Measurements from ENCODE around the gene B3GALT4. TPM values are rescaled to one million over a fixed set of nuclear protein-coding genes. Genes with fewer than 3 reads are reported as not detected.
A peak's percentile ranks its signal among the peaks of the same experiment; 100 is the strongest.

Gene B3GALT4
- total and polyA plus RNA-seq, 2 of the 13 experiments (the other 11 are each of a cell fraction or from before 2014, with no cell fraction given), result 0.04 to 0.27 TPM

DNA sequence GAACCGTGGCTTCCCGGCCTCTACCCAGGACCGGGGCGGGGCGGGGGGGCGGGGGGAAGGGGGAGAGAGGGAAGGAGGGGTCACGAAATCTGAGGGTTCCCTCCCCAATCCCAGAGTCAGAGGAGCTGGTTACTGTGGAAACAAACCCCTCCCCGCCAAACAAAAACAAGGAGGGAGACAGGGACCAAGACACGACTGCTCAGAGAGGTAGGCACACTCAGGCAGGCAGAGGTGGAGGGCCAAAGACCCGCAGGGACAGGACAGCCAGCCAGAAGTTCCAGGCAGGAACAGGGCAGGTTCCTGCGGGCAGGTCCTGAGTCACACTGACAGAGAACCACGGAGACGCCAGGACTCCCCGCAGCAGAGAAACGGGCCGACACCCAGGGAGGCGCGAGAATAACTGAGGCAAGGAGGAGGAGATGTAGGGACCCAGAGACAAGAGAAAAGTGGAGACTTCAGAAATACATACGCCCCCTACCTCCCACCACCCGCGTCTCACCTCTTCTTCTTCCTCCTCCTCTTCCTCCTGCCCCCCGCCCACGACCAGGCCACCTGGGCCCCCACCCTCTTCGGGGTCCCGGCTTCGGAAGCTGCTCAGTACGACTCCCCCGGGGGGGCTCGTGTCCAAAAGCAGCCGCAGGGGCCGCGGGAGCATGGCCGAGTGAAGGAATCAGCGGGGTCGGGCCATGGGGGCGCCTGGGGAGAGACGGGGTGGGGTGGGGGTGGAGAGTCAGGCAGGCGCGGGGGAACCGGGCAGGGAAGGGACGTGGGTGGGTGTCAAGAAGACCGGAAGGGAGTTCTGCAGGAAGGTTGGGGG lies 21.2 kb downstream of the B3GALT4 start (continued):
- no peak for TF ChIP-seq ZFYVE20 (CRISPR knock-in tag; IDR thresholded peaks at IDR 0.05; ENCODE audit: borderline replicate concordance, low read depth)
- TF ChIP-seq AHR (CRISPR knock-in tag; IDR thresholded peaks at IDR 0.05), result no peak
- no peak for TF ChIP-seq TAF15 (IDR thresholded peaks at IDR 0.05; ENCODE audit: low read depth, low read length, poor library complexity, severe bottlenecking)
- TF ChIP-seq, protein P1, sequence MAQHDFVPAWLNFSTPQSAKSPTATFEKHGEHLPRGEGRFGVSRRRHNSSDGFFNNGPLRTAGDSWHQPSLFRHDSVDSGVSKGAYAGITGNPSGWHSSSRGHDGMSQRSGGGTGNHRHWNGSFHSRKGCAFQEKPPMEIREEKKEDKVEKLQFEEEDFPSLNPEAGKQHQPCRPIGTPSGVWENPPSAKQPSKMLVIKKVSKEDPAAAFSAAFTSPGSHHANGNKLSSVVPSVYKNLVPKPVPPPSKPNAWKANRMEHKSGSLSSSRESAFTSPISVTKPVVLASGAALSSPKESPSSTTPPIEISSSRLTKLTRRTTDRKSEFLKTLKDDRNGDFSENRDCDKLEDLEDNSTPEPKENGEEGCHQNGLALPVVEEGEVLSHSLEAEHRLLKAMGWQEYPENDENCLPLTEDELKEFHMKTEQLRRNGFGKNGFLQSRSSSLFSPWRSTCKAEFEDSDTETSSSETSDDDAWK (CRISPR knock-in tag; IDR thresholded peaks at IDR 0.05), result no peak
- peak; percentile 80 for TF ChIP-seq SIN3A (IDR thresholded peaks at IDR 0.05; ENCODE audit: borderline replicate concordance, low read depth, low read length)
- TF ChIP-seq, protein P2, sequence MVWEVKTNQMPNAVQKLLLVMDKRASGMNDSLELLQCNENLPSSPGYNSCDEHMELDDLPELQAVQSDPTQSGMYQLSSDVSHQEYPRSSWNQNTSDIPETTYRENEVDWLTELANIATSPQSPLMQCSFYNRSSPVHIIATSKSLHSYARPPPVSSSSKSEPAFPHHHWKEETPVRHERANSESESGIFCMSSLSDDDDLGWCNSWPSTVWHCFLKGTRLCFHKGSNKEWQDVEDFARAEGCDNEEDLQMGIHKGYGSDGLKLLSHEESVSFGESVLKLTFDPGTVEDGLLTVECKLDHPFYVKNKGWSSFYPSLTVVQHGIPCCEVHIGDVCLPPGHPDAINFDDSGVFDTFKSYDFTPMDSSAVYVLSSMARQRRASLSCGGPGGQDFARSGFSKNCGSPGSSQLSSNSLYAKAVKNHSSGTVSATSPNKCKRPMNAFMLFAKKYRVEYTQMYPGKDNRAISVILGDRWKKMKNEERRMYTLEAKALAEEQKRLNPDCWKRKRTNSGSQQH (CRISPR knock-in tag; IDR thresholded peaks at IDR 0.05; ENCODE audit: low read depth), result 0 out of 2 replicates have a peak, but pooled peaks have one; percentile 14
- TF ChIP-seq ZNF430 (CRISPR knock-in tag; IDR thresholded peaks at IDR 0.05), result no peak
- TF ChIP-seq ZNF501 (CRISPR knock-in tag; IDR thresholded peaks at IDR 0.05), result no peak
- TF ChIP-seq ZBTB7B (CRISPR knock-in tag; IDR thresholded peaks at IDR 0.05), result no peak
- TF ChIP-seq DNMT3B (CRISPR knock-in tag; conservative IDR thresholded peaks at IDR 0.05), result no peak
- no peak for TF ChIP-seq ZNF550 (CRISPR knock-in tag; IDR thresholded peaks at IDR 0.05; ENCODE audit: borderline replicate concordance)
- no peak for TF ChIP-seq SMAD3 (CRISPR knock-in tag; IDR thresholded peaks at IDR 0.05)
- no peak for TF ChIP-seq ZBTB42 (CRISPR knock-in tag; IDR thresholded peaks at IDR 0.05)
- TF ChIP-seq ZNF713 (CRISPR knock-in tag; IDR thresholded peaks at IDR 0.05), result no peak
- TF ChIP-seq SMARCC2 (IDR thresholded peaks at IDR 0.05), result no peak
- TF ChIP-seq TSC22D2 (CRISPR knock-in tag; IDR thresholded peaks at IDR 0.05; ENCODE audit: borderline replicate concordance), result 0 out of 2 replicates have a peak, but pooled peaks have one; percentile 34
- TF ChIP-seq NR2F2 (IDR thresholded peaks at IDR 0.05; ENCODE audit: borderline replicate concordance, low read depth), result no peak
- TF ChIP-seq ZNF629 (CRISPR knock-in tag; conservative IDR thresholded peaks at IDR 0.05), result peak; percentile 68
- no peak for TF ChIP-seq DMAP1 (CRISPR knock-in tag; IDR thresholded peaks at IDR 0.05)
- TF ChIP-seq, protein P3, sequence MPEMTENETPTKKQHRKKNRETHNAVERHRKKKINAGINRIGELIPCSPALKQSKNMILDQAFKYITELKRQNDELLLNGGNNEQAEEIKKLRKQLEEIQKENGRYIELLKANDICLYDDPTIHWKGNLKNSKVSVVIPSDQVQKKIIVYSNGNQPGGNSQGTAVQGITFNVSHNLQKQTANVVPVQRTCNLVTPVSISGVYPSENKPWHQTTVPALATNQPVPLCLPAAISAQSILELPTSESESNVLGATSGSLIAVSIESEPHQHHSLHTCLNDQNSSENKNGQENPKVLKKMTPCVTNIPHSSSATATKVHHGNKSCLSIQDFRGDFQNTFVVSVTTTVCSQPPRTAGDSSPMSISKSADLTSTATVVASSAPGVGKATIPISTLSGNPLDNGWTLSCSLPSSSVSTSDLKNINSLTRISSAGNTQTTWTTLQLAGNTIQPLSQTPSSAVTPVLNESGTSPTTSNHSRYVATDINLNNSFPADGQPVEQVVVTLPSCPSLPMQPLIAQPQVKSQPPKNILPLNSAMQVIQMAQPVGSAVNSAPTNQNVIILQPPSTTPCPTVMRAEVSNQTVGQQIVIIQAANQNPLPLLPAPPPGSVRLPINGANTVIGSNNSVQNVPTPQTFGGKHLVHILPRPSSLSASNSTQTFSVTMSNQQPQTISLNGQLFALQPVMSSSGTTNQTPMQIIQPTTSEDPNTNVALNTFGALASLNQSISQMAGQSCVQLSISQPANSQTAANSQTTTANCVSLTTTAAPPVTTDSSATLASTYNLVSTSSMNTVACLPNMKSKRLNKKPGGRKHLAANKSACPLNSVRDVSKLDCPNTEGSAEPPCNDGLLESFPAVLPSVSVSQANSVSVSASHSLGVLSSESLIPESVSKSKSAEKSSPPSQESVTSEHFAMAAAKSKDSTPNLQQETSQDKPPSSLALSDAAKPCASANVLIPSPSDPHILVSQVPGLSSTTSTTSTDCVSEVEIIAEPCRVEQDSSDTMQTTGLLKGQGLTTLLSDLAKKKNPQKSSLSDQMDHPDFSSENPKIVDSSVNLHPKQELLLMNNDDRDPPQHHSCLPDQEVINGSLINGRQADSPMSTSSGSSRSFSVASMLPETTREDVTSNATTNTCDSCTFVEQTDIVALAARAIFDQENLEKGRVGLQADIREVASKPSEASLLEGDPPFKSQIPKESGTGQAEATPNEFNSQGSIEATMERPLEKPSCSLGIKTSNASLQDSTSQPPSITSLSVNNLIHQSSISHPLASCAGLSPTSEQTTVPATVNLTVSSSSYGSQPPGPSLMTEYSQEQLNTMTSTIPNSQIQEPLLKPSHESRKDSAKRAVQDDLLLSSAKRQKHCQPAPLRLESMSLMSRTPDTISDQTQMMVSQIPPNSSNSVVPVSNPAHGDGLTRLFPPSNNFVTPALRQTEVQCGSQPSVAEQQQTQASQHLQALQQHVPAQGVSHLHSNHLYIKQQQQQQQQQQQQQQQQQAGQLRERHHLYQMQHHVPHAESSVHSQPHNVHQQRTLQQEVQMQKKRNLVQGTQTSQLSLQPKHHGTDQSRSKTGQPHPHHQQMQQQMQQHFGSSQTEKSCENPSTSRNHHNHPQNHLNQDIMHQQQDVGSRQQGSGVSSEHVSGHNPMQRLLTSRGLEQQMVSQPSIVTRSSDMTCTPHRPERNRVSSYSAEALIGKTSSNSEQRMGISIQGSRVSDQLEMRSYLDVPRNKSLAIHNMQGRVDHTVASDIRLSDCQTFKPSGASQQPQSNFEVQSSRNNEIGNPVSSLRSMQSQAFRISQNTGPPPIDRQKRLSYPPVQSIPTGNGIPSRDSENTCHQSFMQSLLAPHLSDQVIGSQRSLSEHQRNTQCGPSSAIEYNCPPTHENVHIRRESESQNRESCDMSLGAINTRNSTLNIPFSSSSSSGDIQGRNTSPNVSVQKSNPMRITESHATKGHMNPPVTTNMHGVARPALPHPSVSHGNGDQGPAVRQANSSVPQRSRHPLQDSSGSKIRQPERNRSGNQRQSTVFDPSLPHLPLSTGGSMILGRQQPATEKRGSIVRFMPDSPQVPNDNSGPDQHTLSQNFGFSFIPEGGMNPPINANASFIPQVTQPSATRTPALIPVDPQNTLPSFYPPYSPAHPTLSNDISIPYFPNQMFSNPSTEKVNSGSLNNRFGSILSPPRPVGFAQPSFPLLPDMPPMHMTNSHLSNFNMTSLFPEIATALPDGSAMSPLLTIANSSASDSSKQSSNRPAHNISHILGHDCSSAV (CRISPR knock-in tag; IDR thresholded peaks at IDR 0.05; ENCODE audit: borderline replicate concordance), result no peak
